GM21367 (cell line): ENCODE measurements around the gene SIK3.

Experiments used
- ATAC-seq: cut with Tn5 transposase; IDR thresholded peaks from one replicate; pipeline ENCODE4 v1.9.1; 2021; ENCODE audit not compliant: unreplicated experiment

The SIK3 gene

GRCh38 chr11:116933961-116934360 lies 164.3 kb downstream of the SIK3 start:
- no peak for ATAC-seq

- no peak for ATAC-seq
Measured at GRCh38 chr11:116932181-116932580, 166.0 kb downstream of the SIK3 start.

- no peak for ATAC-seq
Measured at GRCh38 chr11:116931206-116931953, 166.8 kb downstream of the SIK3 start.

- ATAC-seq, result no peak
Measured at GRCh38 chr11:116930586-116930985, 167.6 kb downstream of the SIK3 start.

- no peak for ATAC-seq
Measured at GRCh38 chr11:116930177-116930576, 168.1 kb downstream of the SIK3 start.

- ATAC-seq, result no peak
Measured at GRCh38 chr11:116929414-116930090, 168.7 kb downstream of the SIK3 start.

GRCh38 chr11:116928845-116929244 lies 169.4 kb downstream of the SIK3 start:
- no peak for ATAC-seq

DNA sequence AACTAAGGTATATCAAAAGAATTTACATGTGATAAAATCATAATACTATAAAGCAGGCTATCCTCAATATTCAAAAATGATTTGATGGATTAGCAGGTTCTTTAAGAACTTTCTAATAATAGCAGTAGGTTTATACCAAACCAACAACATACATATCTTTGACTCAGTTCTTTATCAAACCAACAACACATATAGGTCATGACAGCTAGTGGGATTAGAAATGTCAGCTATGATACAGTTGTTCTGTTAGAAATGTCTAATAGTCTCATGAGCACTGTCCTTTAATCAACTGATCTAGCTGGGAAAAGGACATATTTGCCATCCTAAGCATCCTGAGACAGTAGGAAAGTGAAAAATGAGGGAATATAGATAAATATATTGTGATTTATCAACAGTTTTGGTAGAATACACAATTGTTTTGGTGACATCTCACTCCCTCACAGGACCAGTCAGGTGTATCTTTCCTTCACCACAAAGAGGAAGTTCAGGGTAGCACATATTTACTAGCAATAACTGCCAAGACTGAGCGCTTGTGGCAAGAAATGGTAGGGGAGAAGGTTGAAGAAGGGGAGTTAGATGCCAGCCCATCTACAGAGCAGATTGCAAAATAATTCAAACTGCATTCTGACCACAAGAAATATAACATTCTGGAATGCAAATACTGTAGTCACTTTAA lies 170.0 kb downstream of the SIK3 start:
- ATAC-seq, result no peak

DNA sequence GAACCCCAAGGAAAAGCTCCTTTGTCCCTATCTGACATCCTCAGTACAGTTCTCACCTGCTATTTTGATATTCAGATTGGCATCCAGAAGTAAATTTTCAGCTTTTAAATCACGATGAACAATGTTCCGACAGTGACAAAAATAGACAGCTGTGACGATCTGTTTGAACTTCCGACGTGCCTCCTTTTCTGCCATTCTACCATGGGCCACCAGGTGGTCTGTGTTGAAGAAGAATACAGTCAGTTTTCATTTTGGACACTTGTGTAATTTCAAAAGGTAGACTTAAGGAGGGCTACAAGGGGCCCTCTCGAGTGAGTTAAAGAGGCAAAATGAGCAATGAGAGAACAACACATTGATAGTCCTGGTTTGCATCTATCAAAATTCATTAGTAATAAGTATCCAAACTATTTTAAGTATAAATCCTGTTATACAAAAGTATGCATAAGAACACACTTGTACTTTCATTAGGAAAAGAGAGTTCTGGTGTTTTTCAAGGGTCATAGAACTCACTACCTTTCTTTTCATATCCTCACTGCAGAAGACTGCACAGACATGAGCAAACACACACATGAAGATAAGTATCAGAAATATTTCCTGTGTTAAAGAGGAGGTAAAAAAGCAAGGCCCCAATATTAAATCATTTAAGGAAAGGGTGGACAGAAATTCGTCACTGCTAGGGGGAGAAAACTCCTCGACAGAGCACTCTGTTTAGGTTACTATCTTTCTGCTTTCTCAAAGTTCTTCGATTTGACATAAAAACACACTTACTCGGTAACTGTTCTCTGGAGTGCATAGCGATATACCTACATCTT lies 170.9 kb downstream of the SIK3 start:
- ATAC-seq, result no peak

DNA sequence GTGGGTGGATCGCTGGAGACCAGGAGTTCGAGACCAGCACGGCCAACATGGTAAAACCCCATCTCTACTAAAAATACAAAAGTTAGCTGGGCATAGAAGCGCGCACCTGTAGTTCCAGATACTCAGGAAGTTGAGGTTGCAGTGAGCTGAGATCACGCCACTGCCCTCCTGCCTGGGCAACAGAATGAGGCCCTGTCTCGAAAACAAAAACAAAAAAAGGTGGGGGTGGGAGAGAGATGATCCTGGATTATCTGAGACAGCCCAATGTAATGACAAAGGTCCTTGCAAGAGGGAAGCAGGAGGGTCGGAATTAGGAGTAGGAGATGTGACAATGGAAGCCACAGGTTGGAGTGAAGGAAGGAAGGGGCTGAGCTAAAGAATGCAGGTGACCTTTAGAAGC lies 173.2 kb downstream of the SIK3 start:
- ATAC-seq, result no peak

DNA sequence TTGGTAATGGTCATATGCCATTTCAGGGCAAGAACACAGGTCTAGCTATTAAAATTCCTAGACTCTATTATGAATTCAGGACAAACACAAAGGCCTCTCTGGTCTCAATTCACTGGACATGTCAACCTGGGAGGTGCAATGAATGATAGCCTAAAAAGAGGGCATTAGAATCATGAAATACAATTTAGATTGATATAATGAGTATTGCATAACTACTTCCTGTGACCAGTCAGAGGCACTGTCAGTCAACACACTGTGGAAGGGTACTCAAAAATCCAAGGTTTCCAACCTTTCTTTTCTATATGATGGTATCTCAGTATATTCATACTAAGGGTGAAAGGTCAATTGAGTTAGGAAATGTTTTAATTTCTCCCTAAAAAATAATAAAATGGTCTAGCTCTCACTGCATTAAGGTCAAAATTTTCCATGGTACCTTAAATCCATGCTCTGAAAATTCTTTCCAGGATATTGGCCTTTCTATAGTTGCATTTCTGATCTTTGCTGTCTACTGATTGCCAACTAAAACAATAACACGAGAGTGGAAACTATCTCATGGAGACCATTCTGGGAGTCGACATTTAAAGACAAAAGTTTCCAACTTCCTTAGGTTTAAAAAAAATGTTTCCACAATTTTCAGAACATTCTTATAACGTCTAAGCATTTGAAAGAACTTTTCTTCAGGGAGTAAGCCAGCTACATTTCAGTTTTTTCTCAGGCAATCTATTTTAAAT lies 179.1 kb downstream of the SIK3 start:
- no peak for ATAC-seq

DNA sequence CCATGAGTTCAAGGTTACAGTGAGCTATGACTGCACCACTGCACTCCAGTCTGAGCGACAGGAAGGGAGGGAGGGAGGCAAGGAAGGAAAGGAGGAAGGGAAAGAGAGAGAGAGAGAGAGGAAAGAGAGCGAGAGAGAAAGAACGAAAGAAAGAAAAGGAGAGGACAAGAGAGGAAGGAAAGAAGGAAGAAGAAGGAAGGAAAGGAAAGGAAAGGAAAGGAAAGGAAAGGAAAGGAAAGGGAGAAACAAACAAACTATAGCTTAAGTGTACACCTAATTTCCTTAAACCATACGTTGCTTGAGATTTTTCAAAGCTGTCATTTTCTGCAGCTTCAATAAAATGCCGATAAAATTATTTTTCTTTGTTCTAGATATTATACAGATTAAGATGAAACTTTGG lies 180.6 kb downstream of the SIK3 start:
- ATAC-seq, result no peak

- no peak for ATAC-seq
Measured at GRCh38 chr11:116916886-116917285, 181.3 kb downstream of the SIK3 start.

- ATAC-seq, result no peak
Measured at GRCh38 chr11:116916052-116916451, 182.2 kb downstream of the SIK3 start.

DNA sequence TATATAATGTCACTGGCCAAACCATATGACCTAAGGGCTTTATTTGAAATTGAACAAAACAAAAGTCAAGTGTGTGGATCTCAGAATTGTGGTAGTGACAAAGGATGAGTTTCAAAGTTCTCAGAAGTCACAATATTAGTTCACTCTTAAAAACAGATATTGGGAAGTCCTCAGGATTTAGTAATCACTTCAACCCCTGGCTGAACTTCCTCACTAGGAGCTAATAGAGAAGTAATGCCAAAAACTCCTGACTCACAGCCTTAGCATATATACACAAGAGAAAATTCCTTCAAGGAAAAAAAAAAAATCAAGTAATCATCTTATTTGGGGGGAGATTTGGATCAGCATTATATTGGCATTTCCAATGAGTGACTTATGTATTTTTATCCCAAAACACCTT lies 185.2 kb downstream of the SIK3 start:
- no peak for ATAC-seq

DNA sequence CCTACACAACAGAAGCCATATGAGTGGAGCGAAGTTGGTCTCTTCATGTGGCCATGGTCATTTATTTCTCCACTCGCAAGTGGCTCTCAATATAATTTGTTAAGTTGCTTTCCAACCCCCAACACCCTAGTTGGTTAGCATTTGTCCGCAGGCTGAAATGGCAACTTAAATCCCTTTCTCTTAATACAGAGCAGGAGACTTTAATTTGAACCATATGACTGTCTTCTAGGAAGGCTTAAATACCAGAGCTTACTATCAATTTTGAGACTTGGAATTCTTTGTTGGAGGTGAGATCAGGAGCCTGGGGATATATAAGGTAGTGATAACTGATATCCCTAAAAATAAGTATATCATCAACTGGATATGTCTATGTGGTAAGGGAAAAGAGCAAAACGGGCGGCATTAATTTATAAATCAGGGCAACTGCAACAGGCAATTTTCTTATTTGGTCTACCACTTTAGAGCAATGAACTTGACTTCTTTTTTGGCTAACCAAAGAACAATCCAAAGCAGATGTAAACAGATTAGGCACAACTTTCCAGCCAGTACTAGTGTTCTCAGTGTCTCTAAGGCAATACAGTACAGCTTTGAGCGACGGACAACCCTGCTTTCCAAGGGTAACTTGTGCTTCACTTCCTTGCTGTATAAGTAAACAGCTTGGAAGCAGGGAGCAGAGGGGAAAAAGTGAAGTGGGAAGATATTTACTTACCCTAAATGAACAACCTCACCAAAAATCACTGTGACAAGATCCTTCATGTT lies 186.1 kb downstream of the SIK3 start:
- no peak for ATAC-seq

- ATAC-seq, result no peak
Measured at GRCh38 chr11:116910847-116911246, 187.4 kb downstream of the SIK3 start.

- no peak for ATAC-seq
Measured at GRCh38 chr11:116910378-116910777, 187.8 kb downstream of the SIK3 start.

- ATAC-seq, result no peak
Measured at GRCh38 chr11:116909245-116909644, 189.0 kb downstream of the SIK3 start.

DNA sequence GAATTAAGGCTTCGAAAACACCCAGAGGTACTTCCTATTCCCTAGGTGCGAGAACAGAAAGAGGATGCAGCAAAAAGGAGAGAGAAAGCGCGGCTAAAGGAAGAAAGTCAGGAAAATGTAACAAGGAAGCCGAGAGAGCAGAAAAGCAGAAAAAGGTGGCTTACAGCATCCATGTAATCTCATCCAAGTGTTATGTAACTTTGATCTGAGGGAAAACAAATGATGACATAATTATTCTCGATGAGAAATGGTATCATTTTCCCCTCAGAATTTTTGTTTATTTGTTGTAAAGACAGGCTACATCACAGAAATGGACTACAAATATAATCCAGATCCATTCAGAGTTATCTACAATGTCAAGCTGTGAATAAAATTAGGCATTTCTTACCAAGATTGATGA lies 191.7 kb downstream of the SIK3 start:
- ATAC-seq, result no peak
